Effector memory CD8-positive, alpha-beta T cell (primary cell): Measurements from ENCODE around the gene RBMS1.

ENCODE experiments used
- ATAC-seq: fragments of 150-1000 bp; cut with Tn5 transposase; replicated peaks from 2 replicates; pipeline ENCODE4 v1.10.0; 2021; ENCODE audit warnings: mild to moderate bottlenecking, moderate library complexity
- DNase-seq, 3 experiments: peaks; one replicate each; pipeline ENCODE4 v3.0.0; 2021
- H3K27ac Mint-ChIP-seq, 2 donors: one replicate each; pipeline ENCODE4 v1.8.0; 2022; ENCODE audit warnings: mild to moderate bottlenecking in 2 of 2, mixed read lengths in 2 of 2, moderate library complexity in 2 of 2
- H3K27me3 Mint-ChIP-seq, 2 donors: one replicate each; pipeline ENCODE4 v1.8.0; 2022; ENCODE audit warnings: mixed read lengths in 2 of 2
- H3K36me3 Mint-ChIP-seq: one replicate; pipeline ENCODE4 v1.8.0; 2022; ENCODE audit warnings: mild to moderate bottlenecking, moderate library complexity, mixed read lengths; ENCODE audit not compliant: insufficient read depth
- H3K4me1 Mint-ChIP-seq, 2 donors: one replicate each; pipeline ENCODE4 v1.8.0; 2022; ENCODE audit warnings: low read depth in 2 of 2, mixed read lengths in 2 of 2
- H3K4me3 Mint-ChIP-seq, 2 donors: one replicate each; pipeline ENCODE4 v1.8.0; 2022; ENCODE audit warnings: mild to moderate bottlenecking in 2 of 2, mixed read lengths in 2 of 2, moderate library complexity in 2 of 2
- H3K9me3 Mint-ChIP-seq, 2 donors: one replicate each; pipeline ENCODE4 v1.8.0; 2022; ENCODE audit warnings: mixed read lengths in 2 of 2

Gene RBMS1

DNA sequence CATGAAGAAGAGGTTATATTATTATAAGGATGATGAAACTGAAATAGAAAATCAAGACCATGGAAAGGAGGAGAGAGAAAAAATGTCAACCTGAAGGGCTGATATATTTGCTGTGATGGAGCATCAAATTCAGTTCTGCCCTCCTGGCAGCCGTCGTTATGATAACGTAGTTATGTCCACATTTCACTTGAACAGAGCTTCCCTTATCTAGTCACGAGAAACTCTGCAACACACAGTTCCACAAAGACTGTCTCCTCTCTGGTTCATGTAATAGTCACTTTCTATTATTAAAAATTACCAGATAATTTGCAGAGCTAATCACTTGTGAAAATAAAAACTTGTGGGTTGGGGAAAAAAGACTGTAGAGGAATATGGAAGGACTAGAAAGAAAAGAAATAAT lies 19.5 kb upstream of the RBMS1 start:
- H3K27me3 Mint-ChIP-seq, result no peaks in the 10 kb centered on the region
- H3K9me3 Mint-ChIP-seq, result no peaks in the 10 kb centered on the region
- DNase-seq, result no peak
- peaks cover 2% of the 10 kb centered on the region for H3K36me3 Mint-ChIP-seq
- no peak overlapping the region for H3K4me3 Mint-ChIP-seq
- no peak for ATAC-seq
- peaks cover 8 to 19% of the 10 kb centered on the region in 2 donors for H3K4me1 Mint-ChIP-seq
- no peak overlapping the region for H3K27ac Mint-ChIP-seq

DNA sequence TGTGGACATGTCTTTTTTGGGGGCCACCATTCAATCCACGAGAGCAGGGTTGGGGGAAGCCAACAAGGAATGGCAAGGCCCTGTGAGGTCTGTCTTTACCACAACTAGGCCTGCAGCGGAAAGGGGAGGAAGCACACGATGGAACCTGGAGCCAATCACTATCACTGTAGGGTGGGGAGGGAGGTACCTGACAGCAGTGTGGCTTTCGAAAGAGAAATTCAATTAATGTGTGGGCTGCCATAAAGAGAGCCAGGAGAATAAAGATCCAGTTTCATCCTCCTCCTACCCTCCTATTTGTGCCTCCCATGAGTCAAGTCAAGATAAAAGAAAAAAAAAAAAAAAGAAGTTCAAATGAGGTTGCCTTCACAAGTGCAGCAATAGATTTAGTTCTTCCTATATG lies 18.9 kb upstream of the RBMS1 start:
- Mint-ChIP-seq H3K36me3 (peaks cover 2% of the 10 kb centered on the region), H3K27me3 (no peaks in the 10 kb centered on the region), H3K9me3 (no peaks in the 10 kb centered on the region), H3K4me1 (peaks cover 8 to 19% of the 10 kb centered on the region in 2 donors), H3K4me3 (no peak overlapping the region), H3K27ac (no peak overlapping the region)
- no peak for ATAC-seq
- DNase-seq, result no peak

DNA sequence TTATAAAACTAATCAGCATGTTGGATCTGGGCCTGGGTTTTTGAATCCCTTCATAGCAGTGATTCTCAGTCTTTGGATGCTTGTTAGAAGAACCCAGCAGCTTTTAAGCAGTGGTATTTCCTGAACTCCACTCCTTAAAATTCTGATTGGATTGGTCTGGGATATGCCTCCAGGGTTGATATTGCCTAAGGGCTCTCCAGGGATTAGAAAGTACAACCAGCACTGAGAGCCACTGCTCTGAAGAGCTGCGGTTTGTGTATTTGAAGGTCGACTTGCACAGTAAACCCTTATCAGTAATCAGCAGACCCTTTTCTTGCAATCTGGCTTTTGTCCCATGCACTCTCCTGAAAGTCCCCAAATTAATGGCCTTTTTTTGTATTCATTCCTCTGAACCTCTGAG lies 17.0 kb upstream of the RBMS1 start:
- no peak for ATAC-seq
- H3K27me3 Mint-ChIP-seq, result no peaks in the 10 kb centered on the region
- H3K36me3 Mint-ChIP-seq, result peaks cover 5% of the 10 kb centered on the region
- H3K4me3 Mint-ChIP-seq, result no peak overlapping the region
- no peak for DNase-seq
- H3K9me3 Mint-ChIP-seq, result no peaks in the 10 kb centered on the region
- peaks cover 11 to 19% of the 10 kb centered on the region in 2 donors for H3K4me1 Mint-ChIP-seq
- peak overlapping the region in 1 of 2 donors; percentile 14 for H3K27ac Mint-ChIP-seq

DNA sequence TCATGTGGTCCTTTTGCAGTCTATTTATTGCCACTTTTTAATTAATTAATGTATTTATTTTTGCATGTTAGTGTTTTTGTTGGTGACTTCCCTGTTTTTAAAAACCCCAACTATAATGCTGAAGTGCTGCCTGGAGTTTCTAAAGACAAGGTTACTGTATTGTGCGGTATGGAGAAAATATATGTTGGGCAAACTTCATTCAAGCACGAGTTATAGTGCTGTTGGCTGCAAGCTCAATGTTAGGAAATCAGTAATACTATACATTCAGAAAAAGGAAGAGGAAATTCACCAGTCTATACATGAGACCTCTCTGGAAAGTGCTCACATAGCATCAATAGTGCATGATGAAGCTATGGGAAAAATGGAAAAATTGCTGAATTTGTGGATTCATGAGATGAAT lies 15.4 kb upstream of the RBMS1 start:
- ATAC-seq (no peak), DNase-seq (no peak)
- no peaks in the 10 kb centered on the region for H3K27me3 Mint-ChIP-seq
- peaks cover 3% of the 10 kb centered on the region for H3K36me3 Mint-ChIP-seq
- no peak overlapping the region for H3K4me3 Mint-ChIP-seq
- H3K9me3 Mint-ChIP-seq, result no peaks in the 10 kb centered on the region
- peaks cover 11 to 13% of the 10 kb centered on the region in 2 donors for H3K4me1 Mint-ChIP-seq
- no peak overlapping the region for H3K27ac Mint-ChIP-seq

DNA sequence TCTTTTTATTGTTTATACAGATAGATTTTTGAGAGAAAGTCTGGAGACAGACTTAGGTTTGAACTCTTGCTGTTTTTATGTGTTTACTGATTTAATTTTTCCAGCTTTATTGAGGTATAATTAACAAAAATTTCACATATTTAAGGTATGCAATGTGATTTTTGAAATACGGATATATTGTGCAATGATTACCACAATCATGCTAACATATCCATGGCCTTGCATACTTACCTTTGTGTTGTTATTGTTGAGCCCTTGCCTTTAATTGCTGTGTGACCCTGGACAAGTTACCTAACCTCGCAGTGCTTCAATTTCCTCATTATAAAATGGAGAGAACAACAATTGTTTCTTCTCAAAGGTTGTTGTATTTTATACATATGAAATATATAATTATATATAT lies 13.9 kb upstream of the RBMS1 start:
- Mint-ChIP-seq H3K36me3 (peaks cover 3% of the 10 kb centered on the region), H3K27ac (no peak overlapping the region)

DNA sequence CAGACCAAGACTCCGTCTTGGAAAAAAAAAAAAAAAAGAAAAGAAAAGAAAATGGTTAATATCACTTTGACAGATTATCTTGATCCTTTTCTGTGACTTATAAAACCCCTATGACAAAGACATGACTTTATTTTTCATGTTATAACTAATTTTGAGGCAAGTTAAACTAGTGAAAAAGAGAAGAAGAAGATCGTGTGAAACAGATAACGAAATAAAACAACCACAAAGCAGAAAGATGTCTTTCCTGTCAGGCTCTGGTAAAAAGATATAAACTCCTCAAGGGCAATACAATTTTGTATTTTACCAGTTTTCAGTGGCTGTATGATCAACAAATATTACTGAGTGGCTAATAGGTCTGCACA lies 13.4 kb upstream of the RBMS1 start:
- ATAC-seq (peak; percentile 87), DNase-seq (no peak)
- Mint-ChIP-seq H3K36me3 (peaks cover 3% of the 10 kb centered on the region), H3K27me3 (no peaks in the 10 kb centered on the region), H3K27ac (peak overlapping the region in 1 of 2 donors; percentile 52), H3K4me3 (peak overlapping the region; percentile 44 to 57), H3K4me1 (peaks cover 11 to 13% of the 10 kb centered on the region in 2 donors), H3K9me3 (no peaks in the 10 kb centered on the region)

More for the DNA sequence above, 13.9 kb upstream of the RBMS1 start:
- ATAC-seq (no peak), DNase-seq (no peak)
- Mint-ChIP-seq H3K9me3 (no peaks in the 10 kb centered on the region), H3K4me1 (peaks cover 11 to 13% of the 10 kb centered on the region in 2 donors), H3K4me3 (no peak overlapping the region), H3K27me3 (no peaks in the 10 kb centered on the region)

DNA sequence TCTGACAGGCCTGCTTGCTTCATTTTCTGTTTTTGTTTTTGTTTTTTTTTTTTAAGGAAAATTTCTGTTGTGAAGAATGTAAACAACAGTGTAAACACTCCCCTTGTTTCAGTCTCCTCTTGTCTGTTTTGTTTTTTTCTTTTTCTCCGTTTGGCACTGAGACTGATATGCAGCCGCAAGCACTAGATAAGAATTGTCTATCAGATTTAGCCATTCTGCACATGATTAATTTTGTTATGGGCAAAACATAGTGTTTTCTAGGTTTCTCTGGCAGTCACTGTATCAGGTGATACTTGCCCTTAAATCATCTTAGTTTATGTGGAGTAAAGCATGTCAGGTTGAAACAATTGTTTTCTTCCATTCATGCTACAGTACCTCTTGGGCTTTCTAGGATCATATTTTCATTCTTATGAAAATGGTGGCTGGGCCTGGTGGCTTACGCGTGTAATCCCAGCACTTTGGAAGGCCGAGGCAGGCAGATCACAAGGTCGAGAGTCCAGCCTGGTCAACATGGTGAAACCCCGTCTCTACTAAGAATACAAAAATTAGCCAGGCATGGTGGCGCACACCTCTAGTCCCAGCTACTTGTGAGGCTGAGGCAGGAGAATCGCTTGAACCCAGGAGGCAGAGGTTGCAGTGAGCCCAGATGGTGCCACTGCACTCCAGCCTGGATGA lies 12.9 kb upstream of the RBMS1 start:
- peak overlapping the region; percentile 44 to 57 for H3K4me3 Mint-ChIP-seq
- no peaks in the 10 kb centered on the region for H3K9me3 Mint-ChIP-seq
- peaks cover 3% of the 10 kb centered on the region for H3K36me3 Mint-ChIP-seq
- DNase-seq (no peak), ATAC-seq (no peak)
- peak overlapping the region in 1 of 2 donors; percentile 52 for H3K27ac Mint-ChIP-seq
- no peaks in the 10 kb centered on the region for H3K27me3 Mint-ChIP-seq
- H3K4me1 Mint-ChIP-seq, result peaks cover 11 to 13% of the 10 kb centered on the region in 2 donors

DNA sequence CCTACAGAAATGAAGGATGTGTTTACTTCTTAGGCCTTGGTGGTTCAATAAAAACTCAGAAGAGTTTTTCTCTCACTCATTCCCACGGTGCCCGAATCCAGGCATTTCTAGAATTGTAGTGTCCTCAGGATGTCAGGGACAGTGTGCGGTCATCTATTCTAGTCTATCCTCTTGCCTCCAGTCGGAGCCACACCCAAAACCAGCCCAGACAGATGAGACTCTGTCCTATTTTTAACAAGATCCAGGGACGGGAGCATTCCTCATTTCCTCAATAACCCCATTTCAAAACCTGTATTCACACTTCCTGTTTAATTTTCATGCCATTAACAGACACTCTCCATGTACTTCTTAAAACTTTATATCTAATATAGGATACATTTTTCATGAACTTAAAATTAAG lies 11.6 kb upstream of the RBMS1 start:
- no peaks in the 10 kb centered on the region for H3K9me3 Mint-ChIP-seq

DNA sequence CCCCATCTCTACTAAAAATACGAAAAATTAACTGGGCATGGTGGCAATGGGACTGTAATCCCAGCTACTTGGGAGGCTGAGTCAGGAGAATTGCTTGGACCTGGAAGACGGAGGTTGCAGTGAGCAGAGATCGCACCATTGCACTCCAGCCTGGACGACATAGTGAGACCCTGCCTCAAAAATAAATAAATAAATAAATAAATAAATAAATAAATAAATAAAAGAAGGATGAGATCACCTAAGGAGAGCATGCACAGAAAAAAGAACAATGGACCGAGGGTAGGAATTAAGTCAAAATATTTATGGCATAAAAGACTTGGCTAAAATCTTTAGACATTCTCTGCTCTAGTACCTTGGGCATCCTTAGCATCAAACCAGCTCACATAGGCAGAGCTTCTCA lies 8.9 kb upstream of the RBMS1 start:
- no peak overlapping the region for H3K4me3 Mint-ChIP-seq

More for the DNA sequence above, 11.6 kb upstream of the RBMS1 start:
- Mint-ChIP-seq H3K4me3 (no peak overlapping the region), H3K27ac (no peak overlapping the region), H3K36me3 (peaks cover 3% of the 10 kb centered on the region), H3K27me3 (no peaks in the 10 kb centered on the region), H3K4me1 (peaks cover 11 to 13% of the 10 kb centered on the region in 2 donors)
- no peak for DNase-seq
- no peak for ATAC-seq

DNA sequence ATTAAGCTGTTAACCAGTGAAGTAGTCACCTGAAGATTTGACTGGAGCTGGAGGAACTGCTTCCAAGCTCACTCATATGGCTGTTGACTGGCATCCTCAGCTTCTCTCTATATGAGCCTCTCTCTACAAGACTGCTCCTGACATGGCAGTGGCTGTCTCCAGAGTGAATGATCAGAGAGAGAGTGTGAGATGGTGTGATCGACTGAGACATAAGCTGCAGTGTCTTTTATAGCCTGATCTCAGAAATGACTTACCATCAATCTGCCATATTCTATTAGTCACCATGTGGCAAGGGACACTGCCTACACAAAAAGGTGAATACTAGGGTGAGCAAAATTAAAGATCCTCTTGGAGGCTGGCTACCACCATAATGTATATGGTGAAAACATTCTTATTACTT lies 7.8 kb upstream of the RBMS1 start:
- no peak for ATAC-seq
- H3K27me3 Mint-ChIP-seq, result no peaks in the 10 kb centered on the region

More for the DNA sequence above, 8.9 kb upstream of the RBMS1 start:
- H3K27ac Mint-ChIP-seq, result no peak overlapping the region
- no peaks in the 10 kb centered on the region for H3K9me3 Mint-ChIP-seq
- H3K36me3 Mint-ChIP-seq, result peaks cover 3% of the 10 kb centered on the region
- DNase-seq (no peak), ATAC-seq (no peak)
- H3K27me3 Mint-ChIP-seq, result no peaks in the 10 kb centered on the region
- H3K4me1 Mint-ChIP-seq, result peaks cover 11 to 16% of the 10 kb centered on the region in 2 donors

DNA sequence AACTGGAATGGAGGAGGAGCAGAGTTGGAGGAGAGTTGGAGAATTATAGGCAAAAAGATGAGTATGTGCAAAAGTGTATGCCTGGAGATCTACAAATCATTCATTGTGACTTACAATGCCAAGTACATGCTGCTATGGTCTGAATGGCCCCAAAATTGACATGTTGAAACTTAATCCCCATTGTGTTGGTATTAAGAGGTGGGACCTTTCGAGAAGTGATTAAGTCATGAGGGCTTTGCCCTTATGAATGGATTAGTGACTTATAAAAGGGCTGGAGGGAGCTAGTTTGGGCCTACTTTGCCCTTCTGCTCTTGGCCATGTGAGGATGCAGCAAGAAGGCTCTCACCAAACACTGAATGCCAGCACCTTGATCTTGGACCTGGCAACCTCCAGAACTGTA lies 6.3 kb upstream of the RBMS1 start:
- no peak overlapping the region for H3K4me3 Mint-ChIP-seq
- DNase-seq (no peak), ATAC-seq (no peak)
- H3K36me3 Mint-ChIP-seq, result peaks cover 4% of the 10 kb centered on the region
- H3K9me3 Mint-ChIP-seq, result no peaks in the 10 kb centered on the region
- H3K27ac Mint-ChIP-seq, result no peak overlapping the region
- H3K4me1 Mint-ChIP-seq, result peaks cover 0 to 3% of the 10 kb centered on the region in 2 donors
- H3K27me3 Mint-ChIP-seq, result no peaks in the 10 kb centered on the region

More for the DNA sequence above, 7.8 kb upstream of the RBMS1 start:
- Mint-ChIP-seq H3K4me3 (no peak overlapping the region), H3K4me1 (peaks cover 2 to 8% of the 10 kb centered on the region in 2 donors), H3K9me3 (no peaks in the 10 kb centered on the region), H3K36me3 (peaks cover 1% of the 10 kb centered on the region), H3K27ac (no peak overlapping the region)
- no peak for DNase-seq

DNA sequence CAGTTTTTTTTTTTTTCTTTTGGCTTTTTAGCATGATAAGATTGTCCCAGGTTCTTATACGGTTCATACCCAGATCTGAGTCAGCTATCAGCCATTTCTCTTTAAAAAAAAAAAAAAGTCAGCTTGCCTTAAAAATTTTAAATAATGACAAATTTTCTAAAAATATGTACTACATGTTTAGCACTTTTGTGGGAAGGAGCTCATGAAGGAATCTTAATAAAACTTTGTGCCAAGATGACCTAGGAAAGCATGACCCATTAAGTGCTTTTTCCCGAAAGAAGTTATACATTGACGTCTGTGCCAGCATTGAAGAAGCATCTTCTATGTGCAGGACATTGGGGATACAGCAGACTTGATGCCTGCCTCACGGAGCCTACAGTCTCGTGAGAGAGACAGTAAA lies 4.5 kb upstream of the RBMS1 start:
- no peak overlapping the region for H3K4me3 Mint-ChIP-seq
- H3K27me3 Mint-ChIP-seq, result no peaks in the 10 kb centered on the region
- H3K27ac Mint-ChIP-seq, result no peak overlapping the region
- peaks cover 0 to 3% of the 10 kb centered on the region in 2 donors for H3K4me1 Mint-ChIP-seq
- DNase-seq, result no peak
- peaks cover 10% of the 10 kb centered on the region for H3K36me3 Mint-ChIP-seq
- ATAC-seq, result no peak
- no peaks in the 10 kb centered on the region for H3K9me3 Mint-ChIP-seq

DNA sequence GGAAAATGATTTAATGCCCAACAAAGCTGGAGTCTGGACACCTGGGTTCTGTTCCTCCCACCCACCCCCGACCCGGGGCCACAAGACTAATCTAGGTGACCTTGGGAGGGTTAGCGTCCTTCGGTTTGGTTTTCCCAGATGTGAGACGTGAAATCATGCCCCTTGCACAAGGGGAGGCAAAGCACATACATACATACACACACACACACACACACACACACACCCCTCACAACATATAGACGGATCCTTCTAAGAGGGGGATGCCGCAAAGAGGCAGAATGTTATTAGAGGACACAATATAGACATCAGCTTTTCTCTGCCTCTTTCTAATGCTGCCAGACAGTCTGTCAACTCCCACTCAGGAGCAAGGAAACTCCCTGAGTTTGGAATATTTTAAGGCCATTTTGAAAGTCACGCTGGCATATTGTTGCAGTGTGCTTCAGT lies 616 bp upstream of the RBMS1 start:
- ATAC-seq (no peak), DNase-seq (no peak)
- no peaks in the 10 kb centered on the region for H3K9me3 Mint-ChIP-seq
- H3K4me1 Mint-ChIP-seq, result peaks cover 4 to 15% of the 10 kb centered on the region in 2 donors
- peak overlapping the region; percentile 91 to 94 for H3K4me3 Mint-ChIP-seq
- peaks cover 15% of the 10 kb centered on the region for H3K36me3 Mint-ChIP-seq
- H3K27ac Mint-ChIP-seq, result no peak overlapping the region
- H3K27me3 Mint-ChIP-seq, result no peaks in the 10 kb centered on the region

DNA sequence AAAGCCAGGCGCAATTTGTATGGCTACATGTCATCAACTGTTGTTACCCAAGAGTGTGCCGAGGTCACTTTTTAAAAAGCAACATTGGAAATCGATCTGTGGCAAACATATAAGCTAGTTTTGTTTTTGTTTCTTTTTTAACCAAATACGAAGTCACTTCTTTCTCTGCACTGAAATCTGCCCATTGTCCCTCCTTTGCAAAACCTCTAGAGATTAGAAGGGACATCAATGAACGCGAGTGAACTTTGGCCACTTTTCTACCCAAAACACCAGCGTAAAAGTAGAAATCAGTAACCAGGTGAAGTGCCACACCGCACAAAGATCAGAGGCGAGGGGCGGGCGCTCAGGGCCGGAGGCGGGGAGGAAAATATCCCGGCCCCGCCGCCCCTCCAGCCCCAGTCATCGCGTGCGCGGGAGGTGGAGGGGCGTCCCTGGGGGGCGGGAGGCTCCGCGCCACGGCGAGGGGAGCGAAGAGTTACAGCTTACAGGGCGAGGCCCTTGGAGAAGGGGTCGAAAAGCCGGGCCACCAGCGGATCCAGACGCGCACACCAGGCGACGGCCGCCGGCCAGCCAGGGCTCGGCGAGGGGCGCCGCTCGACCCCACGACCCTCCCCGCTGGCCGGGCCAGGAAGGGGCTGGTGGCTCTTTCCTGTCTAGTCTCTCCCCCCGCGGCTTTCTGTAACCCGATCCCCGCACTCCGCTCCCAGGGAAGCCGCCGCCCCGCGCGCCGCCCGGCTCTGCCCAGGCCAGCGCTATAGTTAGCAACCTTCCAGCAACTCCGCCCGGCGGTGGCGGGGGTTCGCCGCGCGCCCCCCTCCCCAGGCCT lies 993 bp downstream of the RBMS1 start:
- peaks cover 10 to 20% of the 10 kb centered on the region in 2 donors for H3K4me1 Mint-ChIP-seq
- peak overlapping the region; percentile 91 to 94 for H3K4me3 Mint-ChIP-seq
- no peaks in the 10 kb centered on the region for H3K27me3 Mint-ChIP-seq
- DNase-seq (peak; percentile 30 to 55 (median 51)), ATAC-seq (peak; percentile 75)
- H3K36me3 Mint-ChIP-seq, result peaks cover 15% of the 10 kb centered on the region
- no peaks in the 10 kb centered on the region for H3K9me3 Mint-ChIP-seq
- H3K27ac Mint-ChIP-seq, result peak overlapping the region; percentile 92 to 94
